Hematopoietic multipotent progenitor cell (in vitro differentiated cells): ENCODE data around the gene FYN. TPM values are rescaled to one million over a fixed set of nuclear protein-coding genes. Genes with fewer than 3 reads are reported as not detected.

Experiments used
- DNase-seq, 3 donors: peaks; one replicate each; pipeline ENCODE4 v3.0.0-alpha.2; 2011 to 2015; ENCODE audit warnings: low read depth in 2 of 3, low spot score in 2 of 3
- total RNA-seq: library from RNA; depleted of rRNA; stranded (reverse); fragments of >200 nt; gene quantifications from one replicate; pipeline ENCODE4 v1.2.3, GENCODE V29; 2012

Gene FYN
- total RNA-seq, 1 donor = 20.2 TPM

GRCh38 chr6:111854683-111855082, 18.6 kb downstream of the FYN start:
- no peak for DNase-seq

- DNase-seq = no peak
These were observed 20.5 kb downstream of the FYN start for GRCh38 chr6:111852725-111853124.

- no peak for DNase-seq
These were observed 22.8 kb downstream of the FYN start for GRCh38 chr6:111850295-111850937.

- DNase-seq = no peak
These were observed 24.0 kb downstream of the FYN start for GRCh38 chr6:111849298-111849697.

DNA sequence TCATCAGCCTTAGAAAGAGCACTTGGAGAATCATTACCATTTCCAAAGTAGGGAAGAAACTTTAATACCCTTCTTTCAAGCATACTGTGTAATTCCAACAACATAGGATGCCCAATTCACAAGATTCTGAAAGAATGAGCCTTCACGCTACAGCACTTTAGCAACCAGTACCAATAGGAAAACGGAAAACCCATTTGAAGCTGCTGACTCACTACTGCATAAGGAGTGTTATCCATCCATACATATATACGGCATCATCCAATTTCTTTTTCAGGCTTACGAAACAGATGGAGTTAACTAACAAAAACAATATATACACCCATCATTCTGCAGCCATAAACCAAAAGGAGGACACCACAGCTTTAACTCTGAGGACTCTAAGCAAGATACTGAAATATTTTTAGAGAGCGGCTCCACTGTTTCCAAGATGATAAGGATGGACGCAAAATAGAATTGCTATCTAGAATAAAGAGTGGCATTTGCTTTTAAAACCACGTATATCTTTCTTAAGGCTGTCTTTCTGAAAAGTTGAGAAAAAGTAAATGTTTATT, 24.9 kb downstream of the FYN start:
- DNase-seq = no peak

- no peak for DNase-seq
These were observed 26.5 kb downstream of the FYN start for GRCh38 chr6:111846492-111847409.

- DNase-seq = no peak
These were observed 27.2 kb downstream of the FYN start for GRCh38 chr6:111846066-111846465.

DNA sequence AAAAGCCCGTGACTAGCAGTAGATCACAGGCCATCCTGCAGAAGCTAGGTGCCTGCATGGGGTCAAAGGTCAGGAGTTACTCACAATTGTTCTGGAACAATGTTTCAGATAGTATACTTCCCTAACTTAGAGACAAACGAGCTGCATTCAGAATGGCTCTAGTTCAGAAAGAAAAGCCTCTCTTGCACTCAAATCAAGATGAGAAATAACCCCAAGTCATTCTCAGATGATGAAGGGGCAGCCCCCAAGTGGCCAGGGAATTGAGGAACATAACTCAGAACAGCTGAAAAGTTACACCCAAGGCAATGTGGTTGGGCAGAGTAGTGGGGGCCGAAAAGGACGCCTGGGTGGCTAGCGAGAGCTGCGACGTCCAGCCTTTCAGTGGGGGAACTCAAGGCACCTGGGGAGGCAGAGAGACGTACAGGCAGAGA, 27.8 kb downstream of the FYN start:
- DNase-seq = peak in 1 of 3 donors; percentile 52

GRCh38 chr6:111844921-111845320, 28.3 kb downstream of the FYN start:
- DNase-seq = peak in 2 of 3 donors; percentile 16 to 34

GRCh38 chr6:111844376-111844775, 28.9 kb downstream of the FYN start:
- no peak for DNase-seq

GRCh38 chr6:111843347-111844147, 29.7 kb downstream of the FYN start:
- DNase-seq = peak in 2 of 3 donors; percentile 42 to 54

DNA sequence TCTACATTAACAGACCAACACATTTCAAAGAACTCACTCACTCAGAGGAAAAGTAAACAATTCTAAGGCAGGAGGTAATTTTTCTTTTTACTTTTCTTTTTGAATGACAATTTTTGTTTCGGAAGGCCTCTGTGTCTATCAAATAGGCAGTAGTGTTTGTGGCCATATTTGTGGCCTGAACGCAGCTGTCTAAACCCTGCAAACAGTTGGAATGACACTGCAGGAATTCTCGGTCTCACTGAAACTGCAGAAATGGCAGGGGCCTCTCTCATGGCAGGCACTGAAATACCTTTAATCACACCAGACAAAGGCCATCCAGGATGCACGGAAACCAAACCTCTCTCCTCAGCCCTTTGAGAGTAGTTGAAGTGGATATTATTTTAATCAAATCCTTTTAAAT, 30.4 kb downstream of the FYN start:
- DNase-seq = peak in 2 of 3 donors; percentile 44 to 64

DNA sequence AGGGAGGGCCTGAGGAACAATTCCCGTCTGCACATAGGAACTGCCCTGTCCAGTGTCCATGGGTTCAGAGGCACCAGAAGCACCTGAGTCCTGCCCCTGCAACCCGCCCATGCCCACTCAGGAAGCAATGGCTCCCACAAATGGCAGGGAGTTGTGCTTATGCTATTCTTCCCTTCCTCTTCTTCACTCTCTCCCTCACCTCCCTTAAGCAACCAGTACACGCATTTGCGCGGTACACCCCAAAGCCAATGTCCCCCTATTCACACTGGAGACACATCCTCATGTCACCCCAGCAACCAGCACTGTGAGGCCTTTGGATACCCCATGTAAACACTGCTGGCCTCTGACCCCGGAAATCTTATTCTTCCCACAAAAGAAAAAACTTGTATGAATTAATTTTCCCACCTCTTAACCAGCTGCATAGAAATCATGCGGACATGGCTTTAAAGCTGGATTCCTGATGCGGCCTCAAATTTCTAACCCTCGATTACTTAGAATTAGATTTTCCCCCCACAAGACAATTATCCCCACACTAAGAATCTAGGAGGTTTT, 30.9 kb downstream of the FYN start:
- DNase-seq = no peak

- peak in 2 of 3 donors; percentile 50 to 77 for DNase-seq
These were observed 31.4 kb downstream of the FYN start for GRCh38 chr6:111841822-111842221.

GRCh38 chr6:111840803-111841202, 32.4 kb downstream of the FYN start:
- no peak for DNase-seq

- DNase-seq = no peak
These were observed 34.3 kb downstream of the FYN start for GRCh38 chr6:111838749-111839484.

GRCh38 chr6:111837641-111838500, 35.4 kb downstream of the FYN start:
- DNase-seq = no peak

DNA sequence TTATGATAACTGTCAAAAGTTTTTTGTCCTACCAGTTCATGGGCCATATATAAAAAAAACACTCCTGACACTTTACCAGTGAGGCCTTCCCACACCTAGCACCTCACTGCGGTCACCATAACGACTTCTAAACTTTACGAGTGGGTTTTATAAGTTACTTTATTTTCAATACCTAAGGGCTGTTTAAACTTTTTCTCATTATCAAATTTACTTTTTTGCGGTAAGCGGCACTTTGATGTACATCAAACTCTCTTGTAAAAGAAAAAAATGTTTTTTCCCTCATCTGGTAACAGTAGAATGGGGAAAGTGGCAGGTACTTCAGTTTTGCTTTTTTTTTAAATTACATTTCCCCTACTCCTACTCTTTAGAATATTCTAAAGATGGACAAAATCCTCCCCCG, 36.2 kb downstream of the FYN start:
- no peak for DNase-seq

DNA sequence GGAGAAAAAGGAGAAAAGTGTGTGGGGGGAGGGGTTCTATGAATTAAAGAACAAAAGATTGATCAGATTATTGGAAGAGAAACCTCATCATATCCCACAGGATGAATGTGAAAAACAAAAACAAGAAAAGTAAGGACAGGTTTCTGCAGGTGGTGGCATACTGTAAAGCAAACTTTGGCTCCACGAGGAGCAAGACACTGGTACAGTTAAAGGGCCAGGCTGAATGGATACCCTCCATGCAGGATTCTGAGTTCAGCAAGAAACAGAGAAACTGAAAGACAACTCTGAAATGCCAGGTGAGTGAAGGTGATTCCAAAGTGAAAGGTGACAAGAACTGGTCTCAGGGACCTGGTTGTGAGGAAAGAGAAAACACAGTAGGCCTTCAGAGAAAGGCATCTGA, 37.4 kb downstream of the FYN start:
- no peak for DNase-seq
